Tibial nerve (tissue), 4 donors: ENCODE measurements around the gene SUGCT. TPM values are rescaled to one million over a fixed set of nuclear protein-coding genes. Genes with fewer than 3 reads are reported as not detected.
A peak's percentile ranks its signal among the peaks of the same experiment; 100 is the strongest.
"Not testable (repeated sequence)": the region's sequence is repeated elsewhere in the genome, so short reads cannot be mapped to it uniquely, and the experiment has no call there.

Source experiments
- DNase-seq, 2 donors: peaks; one replicate each; pipeline ENCODE4 v3.0.0-alpha.2; 2019; ENCODE audit warnings: low spot score in 2 of 2
- H3K27ac ChIP-seq, 4 donors: fragments of 200-600 bp; sonication (generic) in 3 of 4; one replicate each; pipeline ENCODE4 v1.5.1; 2017 to 2019; ENCODE audit warnings: mild to moderate bottlenecking in 1 of 4
- H3K27me3 ChIP-seq, 2 donors: fragments of 200-600 bp; sonication (generic) in 1 of 2; one replicate each; pipeline versions ENCODE4 v1.5.1 to v1.6.0; 2017 to 2019
- H3K36me3 ChIP-seq, 3 donors: fragments of 200-600 bp; sonication (generic); one replicate each; pipeline ENCODE4 v1.5.1; 2018 to 2019
- H3K4me1 ChIP-seq, 4 donors: fragments of 200-600 bp; sonication (generic) in 3 of 4; one replicate each; pipeline ENCODE4 v1.5.1; 2017 to 2019
- H3K4me3 ChIP-seq, 4 donors: fragments of 200-600 bp; sonication (generic) in 3 of 4; one replicate each; pipeline ENCODE4 v1.5.1; 2017 to 2019; ENCODE audit warnings: mild to moderate bottlenecking in 1 of 4, moderate library complexity in 1 of 4
- H3K9me3 ChIP-seq, 4 donors: fragments of 200-600 bp; sonication (generic) in 3 of 4; one replicate each; pipeline ENCODE4 v1.5.1; 2017 to 2019
- CTCF ChIP-seq, 5 experiments: fragments of 200-600 bp in 3 of 5; fragments of 450-650 bp in 2 of 5; sonication (generic) in 3 of 5; IDR thresholded peaks; one replicate each; pipeline ENCODE4 v1.5.1; 2016 to 2019; ENCODE audit warnings: antibody characterized with exemption in 5 of 5, mild to moderate bottlenecking in 3 of 5, moderate library complexity in 2 of 5
- EP300 ChIP-seq, 2 donors: sonication (generic); formaldehyde crosslinking; IDR thresholded peaks; one replicate each; pipeline ENCODE4 v1.6.1; 2017; ENCODE audit warnings: antibody characterized with exemption in 2 of 2, mild to moderate bottlenecking in 1 of 2
- POLR2A ChIP-seq, 2 donors: fragments of 450-650 bp; IDR thresholded peaks; one replicate each; pipeline ENCODE4 v1.6.1; 2017; ENCODE audit warnings: antibody characterized with exemption in 2 of 2, mild to moderate bottlenecking in 2 of 2, moderate library complexity in 2 of 2
- WGBS, 2 donors: methylation state at CpG; one replicate each; pipeline ENCODE4 v1.1.5; 2018; 5-methylcytosine and 5-hydroxymethylcytosine counted together
- total RNA-seq, 4 donors: library from RNA; depleted of rRNA; stranded (reverse); fragments of >200 nt; gene quantifications; one replicate each; pipeline ENCODE4 v1.1.0, GENCODE V29; 2016

The SUGCT gene
- total RNA-seq, 4 donors from 2014 or later, result 2.7 to 20.8 (median 6.2) TPM

- Histone ChIP-seq H3K27me3 (no peaks in the 10 kb centered on the region), H3K4me1 (peaks cover 0 to 5% (median 0%) of the 10 kb centered on the region in 4 donors), H3K4me3 (no peak overlapping the region), H3K9me3 (no peaks in the 10 kb centered on the region), H3K27ac (no peak overlapping the region), H3K36me3 (no peaks in the 10 kb centered on the region)
- no peak for DNase-seq
- 51 to 52% methylated on average over 3 of the region's 3 CpGs for WGBS, 2 donors
- no peak for TF ChIP-seq CTCF (IDR thresholded peaks at IDR 0.05)
- no peak for TF ChIP-seq EP300 (IDR thresholded peaks at IDR 0.05)
- no peak for TF ChIP-seq POLR2A (IDR thresholded peaks at IDR 0.05)
Observed at GRCh38 chr7:40263752-40264390, 129.1 kb downstream of the SUGCT start.

GRCh38 chr7:40267583-40267982 lies 132.8 kb downstream of the SUGCT start:
- Histone ChIP-seq H3K4me3 (no peak overlapping the region), H3K36me3 (no peaks in the 10 kb centered on the region), H3K4me1 (peaks cover 0 to 5% (median 0%) of the 10 kb centered on the region in 4 donors), H3K27ac (no peak overlapping the region), H3K9me3 (no peaks in the 10 kb centered on the region), H3K27me3 (no peaks in the 10 kb centered on the region)
- no peak for DNase-seq
- no peak for TF ChIP-seq EP300 (IDR thresholded peaks at IDR 0.05)
- TF ChIP-seq POLR2A (IDR thresholded peaks at IDR 0.05), result no peak
- TF ChIP-seq CTCF (IDR thresholded peaks at IDR 0.05), result no peak
- 38 to 56% methylated on average over 1 of the region's 1 CpG for WGBS, 2 donors

GRCh38 chr7:40268810-40269209 lies 134.0 kb downstream of the SUGCT start:
- DNase-seq, H3K4me3 ChIP-seq, H3K9me3 ChIP-seq, H3K4me1 ChIP-seq, H3K27me3 ChIP-seq, H3K36me3 ChIP-seq, H3K27ac ChIP-seq: not testable (repeated sequence)
- WGBS, 2 donors, result 68 to 85% methylated on average over 5 of the region's 5 CpGs
- TF ChIP-seq EP300 (IDR thresholded peaks at IDR 0.05), result peak in 1 of 2 donors; percentile 74

GRCh38 chr7:40276061-40276460 lies 141.3 kb downstream of the SUGCT start:
- H3K27ac ChIP-seq, result no peak overlapping the region
- H3K4me1 ChIP-seq, result no peaks in the 10 kb centered on the region
- H3K9me3 ChIP-seq, result no peaks in the 10 kb centered on the region
- DNase-seq, result no peak
- no peak for TF ChIP-seq POLR2A (IDR thresholded peaks at IDR 0.05)
- no peak for TF ChIP-seq EP300 (IDR thresholded peaks at IDR 0.05)
- TF ChIP-seq CTCF (IDR thresholded peaks at IDR 0.05), result no peak
- no peaks in the 10 kb centered on the region for H3K36me3 ChIP-seq
- WGBS, 2 donors, result 67 to 71% methylated on average over 2 of the region's 2 CpGs
- no peaks in the 10 kb centered on the region for H3K27me3 ChIP-seq
- no peak overlapping the region for H3K4me3 ChIP-seq

- DNase-seq, result no peak
- Histone ChIP-seq H3K27me3 (no peaks in the 10 kb centered on the region), H3K36me3 (no peaks in the 10 kb centered on the region), H3K4me3 (no peak overlapping the region), H3K27ac (no peak overlapping the region), H3K9me3 (peaks cover 0 to 2% (median 0%) of the 10 kb centered on the region in 4 donors), H3K4me1 (no peaks in the 10 kb centered on the region)
- TF ChIP-seq POLR2A (IDR thresholded peaks at IDR 0.05) (no peak), EP300 (IDR thresholded peaks at IDR 0.05) (no peak), CTCF (IDR thresholded peaks at IDR 0.05) (no peak)
- 46 to 50% methylated on average over 2 of the region's 2 CpGs for WGBS, 2 donors
Observed at GRCh38 chr7:40279991-40280390, 145.2 kb downstream of the SUGCT start.
